Sigmoid colon (tissue), 7 donors: ENCODE measurements around the gene ELMO2. TPM values are rescaled to one million over a fixed set of nuclear protein-coding genes. Genes with fewer than 3 reads are reported as not detected.

Experiments used
- DNase-seq: peaks from one replicate; pipeline ENCODE4 v3.0.0-alpha.2; 2019
- H3K27ac ChIP-seq, 4 donors: fragments of 200-600 bp; sonication (generic); one replicate each; pipeline ENCODE4 v1.5.1; 2016 to 2019; ENCODE audit warnings: mild to moderate bottlenecking in 1 of 4
- H3K27me3 ChIP-seq, 3 donors: fragments of 200-600 bp; sonication (generic); one replicate each; pipeline ENCODE4 v1.5.1; 2019; ENCODE audit warnings: mild to moderate bottlenecking in 1 of 3
- H3K36me3 ChIP-seq, 4 donors: fragments of 200-600 bp; sonication (generic); one replicate each; pipeline ENCODE4 v1.5.1; 2016 to 2019
- H3K4me1 ChIP-seq, 4 donors: fragments of 200-600 bp; sonication (generic); one replicate each; pipeline ENCODE4 v1.5.1; 2017 to 2019
- H3K4me3 ChIP-seq, 4 donors: fragments of 200-600 bp; sonication (generic); one replicate each; pipeline ENCODE4 v1.5.1; 2017 to 2019; ENCODE audit warnings: mild to moderate bottlenecking in 2 of 4, moderate library complexity in 1 of 4
- H3K9me3 ChIP-seq, 4 donors: fragments of 200-600 bp in 3 of 4; sonication (generic) in 3 of 4; one replicate each; pipeline versions ENCODE4 v1.5.1 to v1.6.1; 2013 to 2019
- CTCF ChIP-seq, 4 experiments: fragments of 450-650 bp in 3 of 4; fragments of 200-600 bp in 1 of 4; IDR thresholded peaks; one replicate each; pipeline ENCODE4 v1.5.1; 2016 to 2019; ENCODE audit warnings: antibody characterized with exemption in 4 of 4, mild to moderate bottlenecking in 3 of 4, moderate library complexity in 2 of 4
- EP300 ChIP-seq, 4 donors: sonication (generic); formaldehyde crosslinking; IDR thresholded peaks; one replicate each; pipeline ENCODE4 v1.6.1; 2017; ENCODE audit warnings: antibody characterized with exemption in 4 of 4
- POLR2A ChIP-seq, 2 donors: fragments of 450-650 bp; IDR thresholded peaks; one replicate each; pipeline ENCODE4 v1.6.1; 2016; ENCODE audit warnings: antibody characterized with exemption in 2 of 2, mild to moderate bottlenecking in 2 of 2, moderate library complexity in 2 of 2
- POLR2AphosphoS5 ChIP-seq, 4 donors: sonication (generic); formaldehyde crosslinking; IDR thresholded peaks; one replicate each; pipeline ENCODE4 v1.6.1; 2017; ENCODE audit warnings: antibody characterized with exemption in 4 of 4
- WGBS, 2 donors: extraction: QIAGEN DNeasy Blood & Tissue Kit; methylation state at CpG; one replicate each; pipeline ENCODE4 v1.1.7; 2013; 5-methylcytosine and 5-hydroxymethylcytosine counted together
- intact Hi-C: fragments of 100-400 bp; cut with DNase I; formaldehyde crosslinking; loops from one replicate; pipeline ENCODE4 v1.15.1; 2023
- polyA plus RNA-seq, 3 donors: library from polyadenylated mRNA; stranded (reverse); fragments of 200-250 nt; gene quantifications; one replicate each; pipeline ENCODE4 v1.2.3, GENCODE V29; 2013
- total RNA-seq, 4 donors: library from RNA; depleted of rRNA; stranded (reverse); fragments of >200 nt; gene quantifications; one replicate each; pipeline ENCODE4 v1.1.0, GENCODE V29; 2016
- donor health status: healthy with polysubstance abuse.
- donor health status: Bipolar disorder and iron deficiency.
- donor health status: healthy.

ELMO2 gene
- total and polyA plus RNA-seq, 7 donors: 13.2 to 52.1 (median 40.3) TPM

GRCh38 chr20:46342010-46342378 lies 64.4 kb downstream of the ELMO2 start:
- Histone ChIP-seq H3K27me3 (peaks cover 16 to 66% (median 42%) of the 10 kb centered on the region in 3 donors), H3K27ac (no peak overlapping the region), H3K4me3 (no peak overlapping the region), H3K4me1 (peaks cover 0 to 15% (median 6%) of the 10 kb centered on the region in 4 donors), H3K9me3 (no peaks in the 10 kb centered on the region), H3K36me3 (no peaks in the 10 kb centered on the region)
- intact Hi-C loops: no loop called here
- DNase-seq: no peak
- 57 to 60% methylated on average over 9 of the region's 9 CpGs for WGBS, 2 donors
- TF ChIP-seq POLR2A (IDR thresholded peaks at IDR 0.05): no peak
- TF ChIP-seq EP300 (IDR thresholded peaks at IDR 0.05): no peak
- TF ChIP-seq POLR2AphosphoS5 (IDR thresholded peaks at IDR 0.05): no peak
- TF ChIP-seq CTCF (IDR thresholded peaks at IDR 0.05): no peak

- 54 to 58% methylated on average over 24 of the region's 24 CpGs for WGBS, 2 donors
- peaks cover 16 to 72% (median 46%) of the 10 kb centered on the region in 3 donors for H3K27me3 ChIP-seq
Observed at GRCh38 chr20:46341074-46342009, 65.1 kb downstream of the ELMO2 start.

GRCh38 chr20:46339037-46339436 lies 67.4 kb downstream of the ELMO2 start:
- H3K27me3 ChIP-seq: peaks cover 19 to 95% (median 63%) of the 10 kb centered on the region in 3 donors
- H3K27ac ChIP-seq: no peak overlapping the region
- WGBS, 2 donors: 83 to 84% methylated on average over 7 of the region's 7 CpGs
- H3K4me3 ChIP-seq: no peak overlapping the region
- H3K4me1 ChIP-seq: peaks cover 0 to 15% (median 6%) of the 10 kb centered on the region in 4 donors
- TF ChIP-seq POLR2A (IDR thresholded peaks at IDR 0.05): no peak
- no peak for TF ChIP-seq EP300 (IDR thresholded peaks at IDR 0.05)
- TF ChIP-seq CTCF (IDR thresholded peaks at IDR 0.05): no peak
- no peak for TF ChIP-seq POLR2AphosphoS5 (IDR thresholded peaks at IDR 0.05)
- H3K36me3 ChIP-seq: no peaks in the 10 kb centered on the region
- intact Hi-C loops: no loop called here
- H3K9me3 ChIP-seq: no peaks in the 10 kb centered on the region
- DNase-seq: no peak

More at GRCh38 chr20:46341074-46342009, 65.1 kb downstream of the ELMO2 start:
- intact Hi-C loops: no loop called here
- no peak overlapping the region for H3K27ac ChIP-seq
- no peak overlapping the region for H3K4me3 ChIP-seq
- no peak for DNase-seq
- H3K36me3 ChIP-seq: no peaks in the 10 kb centered on the region
- no peaks in the 10 kb centered on the region for H3K9me3 ChIP-seq
- no peak for TF ChIP-seq POLR2A (IDR thresholded peaks at IDR 0.05)
- no peak for TF ChIP-seq EP300 (IDR thresholded peaks at IDR 0.05)
- peaks cover 0 to 15% (median 6%) of the 10 kb centered on the region in 4 donors for H3K4me1 ChIP-seq

DNA sequence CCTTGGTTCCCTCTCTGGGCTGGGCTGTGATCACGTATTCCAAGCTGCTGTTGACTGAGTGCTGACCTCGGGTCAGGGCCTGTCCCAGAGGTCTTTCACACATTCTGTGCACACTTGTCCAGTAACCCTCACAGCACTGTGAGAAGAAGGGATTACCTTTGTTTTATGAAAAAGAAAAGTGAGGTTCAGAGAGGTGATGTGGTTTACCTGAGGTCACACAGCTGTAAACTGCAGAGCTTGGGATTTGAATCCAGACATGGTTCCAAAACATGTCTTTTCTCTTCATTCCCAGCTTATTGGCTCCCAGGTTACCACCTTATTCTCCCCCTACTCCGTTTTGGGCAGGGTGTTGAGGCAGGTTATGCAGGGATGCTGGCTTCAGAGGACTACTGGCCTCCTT lies 69.7 kb downstream of the ELMO2 start:
- TF ChIP-seq POLR2AphosphoS5 (IDR thresholded peaks at IDR 0.05): no peak
- TF ChIP-seq CTCF (IDR thresholded peaks at IDR 0.05): no peak
- no peak for TF ChIP-seq POLR2A (IDR thresholded peaks at IDR 0.05)
- no peak for TF ChIP-seq EP300 (IDR thresholded peaks at IDR 0.05)
- WGBS, 2 donors: 45 to 65% methylated on average over 3 of the region's 3 CpGs
- Histone ChIP-seq H3K9me3 (no peaks in the 10 kb centered on the region), H3K27ac (no peak overlapping the region), H3K27me3 (peaks cover 22 to 100% (median 59%) of the 10 kb centered on the region in 3 donors), H3K4me3 (no peak overlapping the region), H3K4me1 (no peaks in the 10 kb centered on the region), H3K36me3 (no peaks in the 10 kb centered on the region)
- DNase-seq: no peak
- intact Hi-C loops: no loop called here

DNA sequence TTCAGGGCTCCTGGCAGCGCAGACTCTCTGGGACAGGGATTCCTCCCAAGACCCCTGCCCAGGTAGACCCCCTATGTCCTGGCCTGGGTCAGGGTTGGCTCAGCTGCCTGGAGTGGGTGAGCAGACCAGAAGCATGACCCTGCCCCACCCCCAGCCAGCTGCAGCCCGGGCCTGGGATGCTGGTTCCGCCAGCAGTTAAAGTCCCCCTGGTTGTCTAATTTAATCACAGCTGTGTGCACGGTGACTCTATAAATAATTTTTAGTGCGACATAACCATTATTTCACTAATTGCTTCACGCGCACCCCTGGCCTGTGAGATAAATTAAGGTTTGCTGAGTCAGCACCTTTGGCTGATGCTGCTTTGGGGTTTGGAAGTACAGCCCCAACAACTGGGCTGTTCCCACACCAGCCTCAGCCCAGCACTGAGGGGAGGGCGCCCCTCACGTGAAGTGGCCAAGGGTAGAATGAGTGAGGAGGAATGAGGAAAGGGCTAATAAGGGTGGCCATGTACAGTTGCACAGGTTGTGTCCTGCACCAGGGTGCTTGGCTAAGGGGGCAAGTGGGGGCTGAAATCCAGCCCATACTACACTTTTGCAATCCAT lies 72.0 kb downstream of the ELMO2 start:
- DNase-seq: no peak
- Histone ChIP-seq H3K27ac (no peak overlapping the region), H3K36me3 (no peaks in the 10 kb centered on the region), H3K27me3 (peaks cover 20 to 100% (median 61%) of the 10 kb centered on the region in 3 donors), H3K9me3 (no peaks in the 10 kb centered on the region), H3K4me3 (no peak overlapping the region), H3K4me1 (no peaks in the 10 kb centered on the region)
- TF ChIP-seq POLR2AphosphoS5 (IDR thresholded peaks at IDR 0.05) (no peak), CTCF (IDR thresholded peaks at IDR 0.05) (no peak), POLR2A (IDR thresholded peaks at IDR 0.05) (no peak), EP300 (IDR thresholded peaks at IDR 0.05) (no peak)
- intact Hi-C loops: no loop called here
- 52 to 71% methylated on average over 9 of the region's 9 CpGs for WGBS, 2 donors
